HEK293 (cell line): Measurements from ENCODE around the gene NKX6-1.

Experiments
- CTCF ChIA-PET: fragments of 350-600 bp; formaldehyde crosslinking; extraction: SDS; loops from one replicate; lab custom pipeline; 2021; ENCODE audit warnings: antibody characterized with exemption; lab: Yijun Ruan, JAX
- POLR2A ChIA-PET: fragments of 300-600 bp; formaldehyde crosslinking; extraction: SDS; loops from one replicate; lab custom pipeline; 2020; ENCODE audit warnings: antibody characterized with exemption, inconsistent platforms; lab: Yijun Ruan, JAX
- H3K27ac ChIP-seq: fragments of 200-500 bp; sonication (Bioruptor generic); 2 replicates; pipeline ENCODE4 v1.5.1; 2014; ENCODE audit warnings: low read depth, low read length, control low read depth, inconsistent platforms; ENCODE audit errors: extremely low read depth
- H3K36me3 ChIP-seq, 2 experiments: fragments of 200-500 bp in 1 of 2; sonication (Bioruptor generic) in 1 of 2; 1 replicate in 1 of 2; 2 replicates in 1 of 2; pipeline ENCODE4 v1.5.1; 2014 to 2017; ENCODE audit warnings: inconsistent platforms in 2 of 2, low read length in 2 of 2; ENCODE audit not compliant: control insufficient read depth in 2 of 2, insufficient read depth in 1 of 2
- H3K4me1 ChIP-seq: fragments of 200-500 bp; sonication (Bioruptor generic); 2 replicates; pipeline ENCODE4 v1.5.1; 2014; ENCODE audit warnings: mild to moderate bottlenecking, low read length, inconsistent platforms; ENCODE audit not compliant: control insufficient read depth, insufficient read depth
- H3K4me3 ChIP-seq: 2 replicates; pipeline ENCODE4 v1.5.1; 2011; ENCODE audit warnings: low read depth, mild to moderate bottlenecking, control low read depth, low read length, moderate library complexity
- H3K9me3 ChIP-seq: fragments of 200-500 bp; sonication (Bioruptor generic); 2 replicates; pipeline ENCODE4 v1.5.1; 2014; ENCODE audit warnings: low read depth, low read length, inconsistent platforms; ENCODE audit not compliant: control insufficient read depth, insufficient read depth
- EGR2 ChIP-seq: fragments of 450-650 bp; formaldehyde crosslinking; IDR thresholded peaks from 2 replicates; pipeline ENCODE4 v1.5.1; 2016; ENCODE audit warnings: low read depth, missing biosample characterization, missing genetic modification characterization
- MEIS1 ChIP-seq: sonication (generic); formaldehyde crosslinking; IDR thresholded peaks from 2 replicates; pipeline ENCODE4 v1.8.1; 2022; ENCODE audit warnings: missing genetic modification reagents, mild to moderate bottlenecking, borderline replicate concordance
- PRDM4 ChIP-seq: fragments of 450-650 bp; formaldehyde crosslinking; IDR thresholded peaks from 2 replicates; pipeline ENCODE4 v1.5.1; 2017; ENCODE audit warnings: missing biosample characterization, missing genetic modification characterization
- WT1 ChIP-seq: fragments of 450-650 bp; formaldehyde crosslinking; IDR thresholded peaks from 2 replicates; pipeline ENCODE4 v1.5.1; 2016; ENCODE audit warnings: missing biosample characterization, missing genetic modification characterization
- ZNF184 ChIP-seq: fragments of 450-650 bp; IDR thresholded peaks from 2 replicates; pipeline ENCODE4 v1.5.1; 2018; ENCODE audit warnings: missing biosample characterization, mild to moderate bottlenecking, missing genetic modification characterization
- ZNF280C ChIP-seq: fragments of 450-650 bp; formaldehyde crosslinking; IDR thresholded peaks from 2 replicates; pipeline ENCODE4 v1.5.1; 2016; ENCODE audit warnings: missing biosample characterization, missing genetic modification characterization
- ZNF558 ChIP-seq: fragments of 450-650 bp; formaldehyde crosslinking; IDR thresholded peaks from 2 replicates; pipeline ENCODE4 v1.5.1; 2016; ENCODE audit warnings: missing biosample characterization, missing genetic modification characterization
- ZNF654 ChIP-seq: fragments of 450-650 bp; formaldehyde crosslinking; IDR thresholded peaks from 2 replicates; pipeline ENCODE4 v1.5.1; 2016; ENCODE audit warnings: low read depth, missing biosample characterization, missing genetic modification characterization
- TF ChIP-seq, protein P1 (sequence below): fragments of 450-650 bp; formaldehyde crosslinking; IDR thresholded peaks from 2 replicates; pipeline ENCODE4 v1.5.1; 2016; ENCODE audit warnings: missing biosample characterization, missing genetic modification characterization
- TF ChIP-seq, protein P2 (sequence below): IDR thresholded peaks from 2 replicates; pipeline ENCODE4 v1.6.1; 2011; ENCODE audit warnings: mild to moderate bottlenecking, low read depth, low read length, borderline replicate concordance

The NKX6-1 gene

GRCh38 chr4:84502955-84503373 lies 3.9 kb upstream of the NKX6-1 start (continued):
- TF ChIP-seq, protein P1, sequence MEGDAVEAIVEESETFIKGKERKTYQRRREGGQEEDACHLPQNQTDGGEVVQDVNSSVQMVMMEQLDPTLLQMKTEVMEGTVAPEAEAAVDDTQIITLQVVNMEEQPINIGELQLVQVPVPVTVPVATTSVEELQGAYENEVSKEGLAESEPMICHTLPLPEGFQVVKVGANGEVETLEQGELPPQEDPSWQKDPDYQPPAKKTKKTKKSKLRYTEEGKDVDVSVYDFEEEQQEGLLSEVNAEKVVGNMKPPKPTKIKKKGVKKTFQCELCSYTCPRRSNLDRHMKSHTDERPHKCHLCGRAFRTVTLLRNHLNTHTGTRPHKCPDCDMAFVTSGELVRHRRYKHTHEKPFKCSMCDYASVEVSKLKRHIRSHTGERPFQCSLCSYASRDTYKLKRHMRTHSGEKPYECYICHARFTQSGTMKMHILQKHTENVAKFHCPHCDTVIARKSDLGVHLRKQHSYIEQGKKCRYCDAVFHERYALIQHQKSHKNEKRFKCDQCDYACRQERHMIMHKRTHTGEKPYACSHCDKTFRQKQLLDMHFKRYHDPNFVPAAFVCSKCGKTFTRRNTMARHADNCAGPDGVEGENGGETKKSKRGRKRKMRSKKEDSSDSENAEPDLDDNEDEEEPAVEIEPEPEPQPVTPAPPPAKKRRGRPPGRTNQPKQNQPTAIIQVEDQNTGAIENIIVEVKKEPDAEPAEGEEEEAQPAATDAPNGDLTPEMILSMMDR (tag by site-specific recombination), result no peak
- TF ChIP-seq MEIS1 (CRISPR knock-in tag), result no peak
- TF ChIP-seq ZNF654 (tag by site-specific recombination), result no peak
- no peak for TF ChIP-seq ZNF558 (tag by site-specific recombination)
- TF ChIP-seq EGR2, result no peak
- no peak for TF ChIP-seq ZNF280C (tag by site-specific recombination)
- no peak for TF ChIP-seq ZNF184
- no peak for TF ChIP-seq PRDM4 (tag by site-specific recombination)
- TF ChIP-seq, protein P2, sequence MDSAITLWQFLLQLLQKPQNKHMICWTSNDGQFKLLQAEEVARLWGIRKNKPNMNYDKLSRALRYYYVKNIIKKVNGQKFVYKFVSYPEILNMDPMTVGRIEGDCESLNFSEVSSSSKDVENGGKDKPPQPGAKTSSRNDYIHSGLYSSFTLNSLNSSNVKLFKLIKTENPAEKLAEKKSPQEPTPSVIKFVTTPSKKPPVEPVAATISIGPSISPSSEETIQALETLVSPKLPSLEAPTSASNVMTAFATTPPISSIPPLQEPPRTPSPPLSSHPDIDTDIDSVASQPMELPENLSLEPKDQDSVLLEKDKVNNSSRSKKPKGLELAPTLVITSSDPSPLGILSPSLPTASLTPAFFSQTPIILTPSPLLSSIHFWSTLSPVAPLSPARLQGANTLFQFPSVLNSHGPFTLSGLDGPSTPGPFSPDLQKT, result no peak
- no peak for TF ChIP-seq WT1
- TF ChIP-seq, all 188 proteins: peak for 0

GRCh38 chr4:84502333-84502954 lies 3.4 kb upstream of the NKX6-1 start:
- no peak overlapping the region for H3K27ac ChIP-seq
- CTCF ChIA-PET, result interaction anchor here (0.6 to 0.9 kb wide), 3 partner anchors 30 to 1469 kb away, joined by 3 read pairs; no protein-coding TSS in a partner anchor
- POLR2A ChIA-PET, result no interaction called here
- no peaks in the 10 kb centered on the region for H3K36me3 ChIP-seq
- no peaks in the 10 kb centered on the region for H3K4me1 ChIP-seq
- TF ChIP-seq, protein P1 (tag by site-specific recombination), result no peak
- no peak for TF ChIP-seq PRDM4 (tag by site-specific recombination)
- no peak overlapping the region for H3K4me3 ChIP-seq
- H3K9me3 ChIP-seq, result no peaks in the 10 kb centered on the region
